Thoracic aorta (tissue), 2 donors: ENCODE data around the gene RXFP2. TPM values are rescaled to one million over a fixed set of nuclear protein-coding genes. Genes with fewer than 3 reads are reported as not detected.

Experiments
- ATAC-seq: fragments of 150-250 bp; one replicate; pipeline ENCODE4 v1.8.0; 2017; ENCODE audit warnings: low read depth; ENCODE audit not compliant: insufficient number of reproducible peaks, low FRiP score
- DNase-seq: peaks from one replicate; pipeline ENCODE4 v3.0.0-alpha.2; 2020; ENCODE audit warnings: low spot score
- H3K27ac ChIP-seq, 2 donors: fragments of 200-600 bp; sonication (generic); 1 replicate in 1 of 2; 2 replicates in 1 of 2; pipeline ENCODE4 v1.5.1; 2016; ENCODE audit warnings: mild to moderate bottlenecking in 2 of 2, moderate library complexity in 2 of 2
- H3K27me3 ChIP-seq: fragments of 200-600 bp; sonication (generic); replicated peaks from 2 replicates; pipeline ENCODE4 v1.6.0; 2016; ENCODE audit warnings: mild to moderate bottlenecking; ENCODE audit not compliant: insufficient read depth
- H3K36me3 ChIP-seq: fragments of 200-600 bp; sonication (generic); one replicate; pipeline ENCODE4 v1.5.1; 2016
- H3K4me1 ChIP-seq, 2 donors: fragments of 200-600 bp; sonication (generic); 1 replicate in 1 of 2; 2 replicates in 1 of 2; pipeline versions ENCODE4 v1.5.1 to v1.6.0; 2016; ENCODE audit warnings: low read depth in 2 of 2, mild to moderate bottlenecking in 1 of 2; ENCODE audit not compliant: control insufficient read depth in 1 of 2
- H3K4me3 ChIP-seq: fragments of 200-600 bp; sonication (generic); 2 replicates; pipeline ENCODE4 v1.5.1; 2016; ENCODE audit warnings: mild to moderate bottlenecking
- H3K9me3 ChIP-seq: fragments of 200-600 bp; sonication (generic); 2 replicates; pipeline ENCODE4 v1.5.1; 2016
- total RNA-seq, 2 donors: library from RNA; depleted of rRNA; stranded (reverse); fragments of >200 nt; gene quantifications; one replicate each; pipeline versions ENCODE4 v1.1.0 to v1.2.3, GENCODE V29; 2016
- TF ChIP-seq, protein P1 (sequence below): fragments of 200-600 bp; sonication (generic); IDR thresholded peaks from one replicate; pipeline ENCODE4 v1.5.1; 2019; ENCODE audit warnings: antibody characterized with exemption

Gene RXFP2
- total RNA-seq, 2 donors from 2014 or later = 0.21 to 3.0 TPM

DNA sequence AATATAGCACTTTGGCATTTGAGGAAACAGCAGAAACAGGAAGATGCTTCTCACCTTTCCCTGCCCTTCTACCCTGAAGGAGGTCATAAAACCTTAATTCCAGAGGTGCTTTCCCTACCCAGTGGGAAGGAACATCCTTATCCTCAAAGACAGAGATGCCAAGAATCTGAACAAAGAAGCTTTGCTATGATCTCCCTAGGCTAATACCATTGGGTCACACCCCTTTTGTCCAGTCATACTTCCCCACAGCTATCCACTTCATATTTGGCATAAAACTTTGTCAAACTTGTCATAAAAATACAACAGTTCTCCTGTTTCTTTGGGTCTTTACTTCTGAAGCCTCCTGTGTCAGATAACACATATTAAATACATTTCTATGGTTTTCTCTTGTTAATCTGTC, 21.7 kb upstream of the RXFP2 start:
- Histone ChIP-seq H3K9me3 (no peaks in the 10 kb centered on the region), H3K27me3 (no peaks in the 10 kb centered on the region), H3K4me1 (no peaks in the 10 kb centered on the region), H3K36me3 (no peaks in the 10 kb centered on the region), H3K4me3 (no peak overlapping the region), H3K27ac (no peak overlapping the region)
- TF ChIP-seq, protein P1, sequence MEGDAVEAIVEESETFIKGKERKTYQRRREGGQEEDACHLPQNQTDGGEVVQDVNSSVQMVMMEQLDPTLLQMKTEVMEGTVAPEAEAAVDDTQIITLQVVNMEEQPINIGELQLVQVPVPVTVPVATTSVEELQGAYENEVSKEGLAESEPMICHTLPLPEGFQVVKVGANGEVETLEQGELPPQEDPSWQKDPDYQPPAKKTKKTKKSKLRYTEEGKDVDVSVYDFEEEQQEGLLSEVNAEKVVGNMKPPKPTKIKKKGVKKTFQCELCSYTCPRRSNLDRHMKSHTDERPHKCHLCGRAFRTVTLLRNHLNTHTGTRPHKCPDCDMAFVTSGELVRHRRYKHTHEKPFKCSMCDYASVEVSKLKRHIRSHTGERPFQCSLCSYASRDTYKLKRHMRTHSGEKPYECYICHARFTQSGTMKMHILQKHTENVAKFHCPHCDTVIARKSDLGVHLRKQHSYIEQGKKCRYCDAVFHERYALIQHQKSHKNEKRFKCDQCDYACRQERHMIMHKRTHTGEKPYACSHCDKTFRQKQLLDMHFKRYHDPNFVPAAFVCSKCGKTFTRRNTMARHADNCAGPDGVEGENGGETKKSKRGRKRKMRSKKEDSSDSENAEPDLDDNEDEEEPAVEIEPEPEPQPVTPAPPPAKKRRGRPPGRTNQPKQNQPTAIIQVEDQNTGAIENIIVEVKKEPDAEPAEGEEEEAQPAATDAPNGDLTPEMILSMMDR = no peak
- DNase-seq (no peak), ATAC-seq (no peak)

DNA sequence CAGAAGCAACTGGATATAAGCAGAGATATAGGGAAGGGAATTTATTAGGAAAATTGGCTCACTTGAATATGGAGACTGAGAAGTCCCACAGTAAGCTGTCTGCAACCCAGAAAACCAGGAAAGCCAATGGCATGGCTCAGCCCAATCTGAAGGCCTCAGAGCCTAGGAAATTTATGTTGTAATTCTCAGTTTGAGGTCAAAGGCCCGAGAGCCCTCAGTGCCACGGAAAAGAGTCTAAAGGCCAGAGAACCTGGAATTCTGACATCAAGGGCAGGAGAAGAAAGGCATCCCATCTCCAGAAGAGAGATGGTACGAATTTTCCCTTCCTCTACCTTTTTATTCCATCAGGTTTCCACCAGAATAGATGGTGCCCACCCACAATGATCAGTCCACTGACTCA, 20.1 kb upstream of the RXFP2 start:
- H3K27ac ChIP-seq = no peak overlapping the region
- TF ChIP-seq, protein P1 = no peak
- no peaks in the 10 kb centered on the region for H3K4me1 ChIP-seq

DNA sequence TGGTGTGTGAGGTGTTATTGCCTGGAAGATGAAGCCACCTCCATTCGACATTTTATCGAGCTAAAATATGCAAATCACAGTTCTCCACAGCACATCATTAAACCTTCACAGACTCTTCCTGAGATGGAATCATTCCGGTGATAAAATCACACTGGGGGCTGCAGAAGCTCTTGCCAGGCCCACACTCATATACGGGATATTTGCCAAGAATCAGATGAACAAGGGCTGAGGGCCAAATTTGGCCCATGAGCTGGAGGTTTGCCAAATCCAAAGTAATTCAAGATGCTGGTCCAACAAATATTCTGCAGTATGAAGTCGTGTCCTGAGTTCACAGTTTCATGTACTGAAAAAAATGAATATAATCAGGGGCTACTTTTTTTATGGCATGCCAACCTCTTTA, 16.7 kb upstream of the RXFP2 start:
- ATAC-seq = no peak

More for the DNA sequence above, 20.1 kb upstream of the RXFP2 start:
- Histone ChIP-seq H3K27me3 (no peaks in the 10 kb centered on the region), H3K9me3 (no peaks in the 10 kb centered on the region), H3K4me3 (no peak overlapping the region), H3K36me3 (no peaks in the 10 kb centered on the region)
- ATAC-seq = no peak
- no peak for DNase-seq

DNA sequence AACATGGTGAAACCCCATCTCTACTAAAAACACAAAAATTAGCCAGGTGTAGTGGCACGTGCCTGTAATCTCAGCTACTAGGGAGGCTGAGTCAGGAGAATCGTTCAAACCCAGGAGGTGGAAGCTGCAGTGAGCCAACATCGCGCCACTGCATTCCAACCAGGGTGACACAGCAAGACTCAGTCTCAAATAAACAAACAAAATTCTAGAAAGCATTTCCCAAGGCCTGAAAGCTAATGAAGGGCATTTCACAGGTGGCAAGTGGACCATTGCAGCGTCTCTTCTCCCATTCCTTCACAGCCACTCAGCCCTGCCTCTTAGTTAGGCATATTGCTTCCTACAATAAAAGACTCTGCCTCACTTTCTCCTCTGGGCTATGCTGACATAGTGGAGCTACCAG, 13.5 kb upstream of the RXFP2 start:
- Histone ChIP-seq H3K9me3 (no peaks in the 10 kb centered on the region), H3K4me3 (no peak overlapping the region), H3K4me1 (no peaks in the 10 kb centered on the region), H3K27ac (no peak overlapping the region), H3K27me3 (no peaks in the 10 kb centered on the region), H3K36me3 (no peaks in the 10 kb centered on the region)
- no peak for ATAC-seq
- TF ChIP-seq, protein P1 = no peak
- DNase-seq = no peak

More for the DNA sequence above, 16.7 kb upstream of the RXFP2 start:
- no peak for DNase-seq
- H3K36me3 ChIP-seq = no peaks in the 10 kb centered on the region
- no peaks in the 10 kb centered on the region for H3K27me3 ChIP-seq
- TF ChIP-seq, protein P1 = no peak
- no peaks in the 10 kb centered on the region for H3K4me1 ChIP-seq
- no peak overlapping the region for H3K4me3 ChIP-seq
- no peaks in the 10 kb centered on the region for H3K9me3 ChIP-seq
- no peak overlapping the region for H3K27ac ChIP-seq

DNA sequence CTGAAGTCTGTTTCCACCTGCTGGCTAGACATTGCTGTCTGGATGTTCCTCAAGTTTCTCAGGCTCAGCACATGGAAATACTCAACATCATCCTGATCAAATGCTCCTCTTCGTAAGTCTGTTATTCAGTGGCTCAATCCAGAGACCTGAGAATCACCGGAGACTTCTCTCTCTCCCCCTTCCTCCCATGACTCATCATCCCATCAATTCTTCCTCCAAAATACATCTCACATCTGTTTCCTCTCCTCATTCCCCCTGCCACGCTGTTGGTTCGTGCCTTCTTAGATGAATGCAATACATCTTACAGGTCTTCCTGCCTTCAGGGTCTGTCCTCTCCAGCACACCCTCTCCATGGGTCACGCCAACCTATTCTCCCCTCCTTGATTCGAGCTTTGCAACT, 7.4 kb upstream of the RXFP2 start:
- ATAC-seq = no peak
- Histone ChIP-seq H3K4me1 (peaks cover 0 to 2% of the 10 kb centered on the region in 2 donors), H3K36me3 (no peaks in the 10 kb centered on the region), H3K9me3 (no peaks in the 10 kb centered on the region), H3K27me3 (no peaks in the 10 kb centered on the region), H3K27ac (no peak overlapping the region), H3K4me3 (no peak overlapping the region)
- no peak for DNase-seq
- TF ChIP-seq, protein P1 = no peak
